GM21737 (cell line): Measurements from ENCODE around the gene STK33.

Experiments used
- ATAC-seq: cut with Tn5 transposase; IDR thresholded peaks from one replicate; pipeline ENCODE4 v1.9.1; 2021; ENCODE audit warnings: mild to moderate bottlenecking, moderate library complexity; ENCODE audit not compliant: unreplicated experiment

The STK33 gene

DNA sequence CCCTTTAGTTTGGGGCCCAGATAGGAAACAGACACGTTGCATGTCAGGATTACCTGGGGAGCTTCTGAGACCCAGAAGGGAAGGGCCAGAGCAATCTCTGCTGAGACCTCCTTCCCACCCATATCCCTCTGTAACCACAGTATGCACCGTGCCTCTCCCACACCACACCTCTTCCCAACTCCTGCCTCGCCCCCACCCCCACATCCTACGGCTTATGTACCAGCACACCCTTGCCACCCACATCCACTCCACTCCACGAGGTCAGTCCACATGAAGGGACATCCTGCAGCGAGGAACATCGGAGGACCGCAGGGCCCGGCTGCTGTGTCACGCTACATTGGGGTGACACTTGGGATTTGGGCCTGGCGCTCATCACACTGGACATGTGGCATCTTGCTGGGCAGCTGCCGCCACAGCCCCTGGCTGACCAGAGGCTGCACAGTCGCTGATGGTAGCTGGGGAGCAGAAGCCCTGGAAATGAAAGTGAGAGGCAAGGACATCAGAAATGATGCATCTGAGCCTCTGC, 212.1 kb downstream of the STK33 start:
- ATAC-seq = no peak

GRCh38 chr11:8381343-8381742, 212.7 kb downstream of the STK33 start:
- no peak for ATAC-seq

DNA sequence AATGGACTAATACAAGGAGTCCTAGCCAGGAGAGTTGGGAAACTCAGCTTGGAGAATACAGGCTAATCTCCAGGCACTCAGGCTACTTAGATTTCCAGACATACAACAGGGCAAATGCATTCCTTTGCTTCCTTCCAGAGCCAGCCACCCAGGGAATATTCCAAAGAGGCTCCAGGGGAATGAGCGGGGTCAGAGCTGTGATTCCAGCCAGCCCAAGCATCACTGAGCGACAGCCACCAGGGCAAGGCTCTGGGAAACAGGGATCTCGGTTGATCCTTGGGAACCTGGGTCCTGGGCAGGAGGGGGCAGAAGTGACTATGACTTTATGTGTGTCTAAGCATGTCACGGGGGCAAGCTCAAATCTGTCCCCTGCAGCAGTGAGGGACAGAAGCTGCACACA, 218.1 kb downstream of the STK33 start:
- no peak for ATAC-seq

DNA sequence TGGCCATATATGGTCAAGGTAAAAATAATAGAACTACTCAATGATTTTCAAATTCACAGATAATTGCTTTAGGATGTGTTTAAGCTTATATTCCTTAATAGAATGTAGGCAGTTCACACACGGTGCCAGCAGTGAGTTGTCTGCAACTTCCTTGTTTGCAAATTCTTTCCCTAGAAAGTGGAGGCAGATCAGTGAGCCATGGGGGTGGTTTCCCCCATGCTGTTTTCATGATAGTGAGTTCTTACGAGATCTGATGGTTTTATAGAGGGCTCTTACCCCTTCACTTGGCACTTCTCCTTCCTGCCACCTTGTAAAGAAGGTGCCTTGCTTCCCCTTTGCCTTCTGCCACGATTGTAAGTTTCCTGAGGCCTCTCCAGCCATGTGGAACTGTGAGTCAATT, 218.6 kb downstream of the STK33 start:
- ATAC-seq = no peak

- ATAC-seq = no peak
These were observed 219.3 kb downstream of the STK33 start for GRCh38 chr11:8374716-8375115.

GRCh38 chr11:8373519-8374432, 220.3 kb downstream of the STK33 start:
- ATAC-seq = no peak

DNA sequence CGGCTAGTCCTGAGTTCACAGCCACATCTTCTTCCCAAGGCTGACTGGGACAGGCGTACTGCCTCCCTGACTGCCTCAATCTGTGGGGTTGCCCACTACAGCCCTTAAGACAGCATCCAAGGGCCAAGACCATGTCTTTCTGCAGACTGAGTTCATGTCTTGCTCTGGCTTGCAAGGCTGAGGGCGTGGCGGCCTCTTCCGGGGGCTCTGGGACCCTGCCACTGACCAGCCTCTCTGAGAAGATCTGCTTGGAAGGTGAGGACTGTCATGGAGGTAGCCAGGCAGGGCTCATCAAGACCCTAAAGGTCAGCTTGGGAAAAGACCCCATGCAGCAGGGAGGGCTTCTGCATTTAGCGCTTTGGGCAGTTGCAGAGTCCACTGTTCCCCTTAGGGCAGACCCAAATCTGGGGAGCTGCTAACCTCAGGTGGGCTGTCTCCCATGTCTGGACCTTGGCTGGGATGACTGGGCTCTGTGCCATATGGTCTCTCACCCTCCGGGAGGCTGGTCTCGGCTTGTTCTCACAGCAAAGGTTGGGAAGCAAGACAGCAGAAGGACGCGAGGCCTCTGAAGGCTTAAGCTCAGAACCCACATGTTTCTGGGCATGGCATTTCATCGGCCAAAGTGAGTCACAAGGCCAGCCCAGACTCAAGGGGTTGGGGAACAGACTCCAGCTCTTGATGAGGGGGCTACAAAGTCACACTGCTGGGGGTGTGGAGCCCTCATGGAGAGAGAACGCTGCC, 221.2 kb downstream of the STK33 start:
- ATAC-seq = no peak

- ATAC-seq = no peak
These were observed 222.5 kb downstream of the STK33 start for GRCh38 chr11:8371516-8371884.

DNA sequence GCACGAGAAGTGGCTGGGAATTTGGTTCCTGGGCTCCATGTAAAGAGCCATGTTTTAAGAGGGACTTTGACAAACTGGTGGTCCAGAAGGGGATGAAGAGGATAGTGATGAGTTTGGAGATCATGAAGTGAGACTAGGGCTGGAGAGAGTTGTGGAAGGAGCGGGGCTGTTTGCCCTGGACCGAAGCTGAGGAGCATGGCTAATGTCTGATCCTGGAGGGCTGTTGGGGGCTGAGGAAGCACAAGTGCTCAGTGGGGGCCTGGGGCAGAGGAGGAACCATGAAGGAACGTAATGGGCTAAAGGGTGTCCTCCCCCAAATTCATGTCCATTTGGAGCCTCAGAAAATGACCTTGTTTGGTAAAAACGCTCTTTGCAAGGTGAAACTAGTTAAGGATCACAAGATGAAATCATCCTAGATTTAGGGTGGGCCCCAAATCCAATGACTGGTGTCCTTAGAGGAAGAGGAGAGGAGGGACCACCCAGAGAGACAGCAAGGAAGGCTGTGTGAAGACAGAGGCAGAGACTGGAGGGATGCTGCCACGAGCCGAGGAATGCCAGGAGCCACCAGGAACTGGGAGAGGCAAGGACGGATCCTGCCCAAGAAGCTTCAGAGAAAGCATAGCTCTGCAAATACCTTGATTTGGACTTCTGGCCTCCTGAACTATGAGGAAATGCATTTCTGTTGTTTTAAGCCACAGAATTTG, 223.1 kb downstream of the STK33 start:
- ATAC-seq = no peak

- ATAC-seq = no peak
These were observed 224.3 kb downstream of the STK33 start for GRCh38 chr11:8369592-8370205.

- ATAC-seq = no peak
These were observed 225.3 kb downstream of the STK33 start for GRCh38 chr11:8368772-8369171.

- no peak for ATAC-seq
These were observed 225.8 kb downstream of the STK33 start for GRCh38 chr11:8368194-8368593.

DNA sequence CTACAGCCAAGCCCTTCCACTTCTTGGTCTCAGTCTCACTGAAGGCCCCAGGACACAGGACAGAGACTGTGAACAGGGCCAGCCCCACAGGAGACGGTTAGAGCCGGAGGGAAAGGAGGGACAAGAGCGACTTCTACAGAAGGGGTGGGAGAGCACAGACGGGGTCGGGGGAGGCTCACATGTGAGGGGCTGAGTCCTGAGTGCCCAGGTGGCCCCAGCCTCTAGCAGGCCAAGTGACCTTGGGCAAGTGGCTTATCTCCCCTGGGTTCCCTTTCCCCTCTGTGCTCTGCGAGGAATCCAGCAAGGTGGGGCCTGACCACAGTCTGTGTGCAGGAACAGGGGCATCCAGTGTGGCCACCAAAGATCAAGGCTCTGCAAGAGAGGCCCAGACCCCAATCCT, 227.7 kb downstream of the STK33 start:
- ATAC-seq = no peak

- no peak for ATAC-seq
These were observed 228.6 kb downstream of the STK33 start for GRCh38 chr11:8365216-8365941.

- no peak for ATAC-seq
These were observed 230.1 kb downstream of the STK33 start for GRCh38 chr11:8363921-8364320.

GRCh38 chr11:8362899-8363298, 231.1 kb downstream of the STK33 start:
- no peak for ATAC-seq

GRCh38 chr11:8362491-8362890, 231.5 kb downstream of the STK33 start:
- ATAC-seq = no peak

GRCh38 chr11:8361664-8362210, 232.3 kb downstream of the STK33 start:
- ATAC-seq = no peak

DNA sequence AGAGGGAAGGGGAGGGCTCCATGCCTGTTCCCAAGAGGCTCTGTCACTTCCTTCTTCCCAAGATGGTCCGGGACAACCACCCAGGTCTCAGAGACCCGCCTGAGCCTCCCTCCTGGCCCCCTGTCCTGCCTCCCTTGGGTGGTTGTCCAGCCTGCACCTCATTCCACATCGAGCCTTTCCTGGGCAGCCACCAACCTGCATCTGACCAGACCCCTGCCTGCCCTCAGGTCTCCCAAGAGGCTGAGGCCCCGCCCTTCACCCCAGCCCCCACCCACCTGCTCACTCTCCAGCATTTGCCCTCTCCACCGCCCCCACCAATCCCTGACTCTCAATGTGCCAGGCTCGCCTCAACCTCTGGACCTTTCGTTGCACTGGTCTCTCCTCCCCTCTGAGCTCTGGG, 232.8 kb downstream of the STK33 start:
- ATAC-seq = no peak
